ENCODE data around the gene TRIM31.

Gene TRIM31

GRCh38 chr6:30077218-30077617 lies 35.7 kb downstream of the TRIM31 start:
- Histone ChIP-seq H3K36me3 (ENCODE audit: control insufficient read depth, low read length) (no peaks in the 10 kb centered on the region), H3K27ac (ENCODE audit: low read depth, low read length) (no peak overlapping the region), H3K9me3 (ENCODE audit: control insufficient read depth, insufficient read depth, low read length) (no peaks in the 10 kb centered on the region), H3K9me2 (replicated peaks; ENCODE audit: control insufficient read depth, low read length) (no peaks in the 10 kb centered on the region), H3K79me2 (ENCODE audit: control insufficient read depth, low read length) (no peaks in the 10 kb centered on the region), H3K4me2 (ENCODE audit: low read length) (no peak overlapping the region), H3K27me3 (ENCODE audit: control insufficient read depth, low read length) (peaks cover 38% of the 10 kb centered on the region), H3F3A (ENCODE audit: control insufficient read depth, insufficient read depth) (no peaks in the 10 kb centered on the region), H3K4me1 (ENCODE audit: control insufficient read depth, low read length) (no peaks in the 10 kb centered on the region), H3K4me3 (ENCODE audit: low read length) (no peak overlapping the region), H4K20me1 (ENCODE audit: control insufficient read depth, insufficient read depth, low read depth, low read length) (no peaks in the 10 kb centered on the region)
- TF ChIP-seq EZH2phosphoT487 (IDR thresholded peaks at IDR 0.05; ENCODE audit: borderline replicate concordance, low read length): no peak
- no peak for TF ChIP-seq CTCF (IDR thresholded peaks at IDR 0.05; ENCODE audit: low read depth, low read length, poor library complexity, severe bottlenecking)

GRCh38 chr6:30075790-30076732 lies 36.8 kb downstream of the TRIM31 start:
- H3K79me2 ChIP-seq (ENCODE audit: control insufficient read depth, low read length): no peaks in the 10 kb centered on the region
- no peak overlapping the region for H3K4me3 ChIP-seq (ENCODE audit: low read length)
- no peak overlapping the region for H3K4me2 ChIP-seq (ENCODE audit: low read length)
- H4K20me1 ChIP-seq (ENCODE audit: control insufficient read depth, insufficient read depth, low read depth, low read length): no peaks in the 10 kb centered on the region
- H3K27ac ChIP-seq (ENCODE audit: low read depth, low read length): no peak overlapping the region
- no peaks in the 10 kb centered on the region for H3F3A ChIP-seq (ENCODE audit: control insufficient read depth, insufficient read depth)
- TF ChIP-seq CTCF (IDR thresholded peaks at IDR 0.05; ENCODE audit: low read depth, low read length, poor library complexity, severe bottlenecking): peak; percentile 70
- no peak for TF ChIP-seq EZH2phosphoT487 (IDR thresholded peaks at IDR 0.05; ENCODE audit: borderline replicate concordance, low read length)
- H3K27me3 ChIP-seq (ENCODE audit: control insufficient read depth, low read length): peaks cover 38% of the 10 kb centered on the region
- no peaks in the 10 kb centered on the region for H3K9me2 ChIP-seq (replicated peaks; ENCODE audit: control insufficient read depth, low read length)
- no peaks in the 10 kb centered on the region for H3K36me3 ChIP-seq (ENCODE audit: control insufficient read depth, low read length)
- H3K4me1 ChIP-seq (ENCODE audit: control insufficient read depth, low read length): no peaks in the 10 kb centered on the region
- H3K9me3 ChIP-seq (ENCODE audit: control insufficient read depth, insufficient read depth, low read length): no peaks in the 10 kb centered on the region

- Histone ChIP-seq H3K27ac (ENCODE audit: low read depth, low read length) (no peak within 1 kb of the TSS), H3K79me2 (ENCODE audit: control insufficient read depth, low read length) (no peaks in the 10 kb centered on the region), H4K20me1 (ENCODE audit: control insufficient read depth, insufficient read depth, low read depth, low read length) (no peaks in the 10 kb centered on the region), H3K36me3 (ENCODE audit: control insufficient read depth, low read length) (no peaks in the 10 kb centered on the region; the same call in 1 of the 2 replicates), H3K4me1 (ENCODE audit: control insufficient read depth, low read length) (no peaks in the 10 kb centered on the region), H3K9me2 (replicated peaks; ENCODE audit: control insufficient read depth, low read length) (no peaks in the 10 kb centered on the region), H3K4me3 (ENCODE audit: low read length) (no peak within 1 kb of the TSS), H3K27me3 (ENCODE audit: control insufficient read depth, low read length) (peaks cover 38% of the 10 kb centered on the region), H3K4me2 (ENCODE audit: low read length) (no peak within 1 kb of the TSS), H3K9me3 (ENCODE audit: control insufficient read depth, insufficient read depth, low read length) (no peaks in the 10 kb centered on the region), H3F3A (ENCODE audit: control insufficient read depth, insufficient read depth) (no peaks in the 10 kb centered on the region)
- TF ChIP-seq CTCF (IDR thresholded peaks at IDR 0.05; ENCODE audit: low read depth, low read length, poor library complexity, severe bottlenecking) (no peak), EZH2phosphoT487 (IDR thresholded peaks at IDR 0.05; ENCODE audit: borderline replicate concordance, low read length) (no peak)
These were observed 37.6 kb downstream of the TRIM31 start, which contains the start of gene RNF39 for GRCh38 chr6:30075094-30075789. TSS of gene RNF39 (minus strand) at chr6:30075769. CDS start at chr6:30075585, 184 bp downstream.

Measured in DOHH2 (cell line).